ENCODE data around the gene EIF2B1.

- no peak for TF ChIP-seq ZNF565 (CRISPR knock-in tag; conservative IDR thresholded peaks at IDR 0.05; ENCODE audit: low read depth)
- TF ChIP-seq, protein P1, sequence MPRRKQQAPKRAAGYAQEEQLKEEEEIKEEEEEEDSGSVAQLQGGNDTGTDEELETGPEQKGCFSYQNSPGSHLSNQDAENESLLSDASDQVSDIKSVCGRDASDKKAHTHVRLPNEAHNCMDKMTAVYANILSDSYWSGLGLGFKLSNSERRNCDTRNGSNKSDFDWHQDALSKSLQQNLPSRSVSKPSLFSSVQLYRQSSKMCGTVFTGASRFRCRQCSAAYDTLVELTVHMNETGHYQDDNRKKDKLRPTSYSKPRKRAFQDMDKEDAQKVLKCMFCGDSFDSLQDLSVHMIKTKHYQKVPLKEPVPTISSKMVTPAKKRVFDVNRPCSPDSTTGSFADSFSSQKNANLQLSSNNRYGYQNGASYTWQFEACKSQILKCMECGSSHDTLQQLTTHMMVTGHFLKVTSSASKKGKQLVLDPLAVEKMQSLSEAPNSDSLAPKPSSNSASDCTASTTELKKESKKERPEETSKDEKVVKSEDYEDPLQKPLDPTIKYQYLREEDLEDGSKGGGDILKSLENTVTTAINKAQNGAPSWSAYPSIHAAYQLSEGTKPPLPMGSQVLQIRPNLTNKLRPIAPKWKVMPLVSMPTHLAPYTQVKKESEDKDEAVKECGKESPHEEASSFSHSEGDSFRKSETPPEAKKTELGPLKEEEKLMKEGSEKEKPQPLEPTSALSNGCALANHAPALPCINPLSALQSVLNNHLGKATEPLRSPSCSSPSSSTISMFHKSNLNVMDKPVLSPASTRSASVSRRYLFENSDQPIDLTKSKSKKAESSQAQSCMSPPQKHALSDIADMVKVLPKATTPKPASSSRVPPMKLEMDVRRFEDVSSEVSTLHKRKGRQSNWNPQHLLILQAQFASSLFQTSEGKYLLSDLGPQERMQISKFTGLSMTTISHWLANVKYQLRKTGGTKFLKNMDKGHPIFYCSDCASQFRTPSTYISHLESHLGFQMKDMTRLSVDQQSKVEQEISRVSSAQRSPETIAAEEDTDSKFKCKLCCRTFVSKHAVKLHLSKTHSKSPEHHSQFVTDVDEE (CRISPR knock-in tag; IDR thresholded peaks at IDR 0.05): no peak
- TF ChIP-seq ZFP3 (CRISPR knock-in tag; IDR thresholded peaks at IDR 0.05): no peak
- TF ChIP-seq, protein P2, sequence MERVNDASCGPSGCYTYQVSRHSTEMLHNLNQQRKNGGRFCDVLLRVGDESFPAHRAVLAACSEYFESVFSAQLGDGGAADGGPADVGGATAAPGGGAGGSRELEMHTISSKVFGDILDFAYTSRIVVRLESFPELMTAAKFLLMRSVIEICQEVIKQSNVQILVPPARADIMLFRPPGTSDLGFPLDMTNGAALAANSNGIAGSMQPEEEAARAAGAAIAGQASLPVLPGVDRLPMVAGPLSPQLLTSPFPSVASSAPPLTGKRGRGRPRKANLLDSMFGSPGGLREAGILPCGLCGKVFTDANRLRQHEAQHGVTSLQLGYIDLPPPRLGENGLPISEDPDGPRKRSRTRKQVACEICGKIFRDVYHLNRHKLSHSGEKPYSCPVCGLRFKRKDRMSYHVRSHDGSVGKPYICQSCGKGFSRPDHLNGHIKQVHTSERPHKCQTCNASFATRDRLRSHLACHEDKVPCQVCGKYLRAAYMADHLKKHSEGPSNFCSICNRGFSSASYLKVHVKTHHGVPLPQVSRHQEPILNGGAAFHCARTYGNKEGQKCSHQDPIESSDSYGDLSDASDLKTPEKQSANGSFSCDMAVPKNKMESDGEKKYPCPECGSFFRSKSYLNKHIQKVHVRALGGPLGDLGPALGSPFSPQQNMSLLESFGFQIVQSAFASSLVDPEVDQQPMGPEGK (CRISPR knock-in tag; IDR thresholded peaks at IDR 0.05; ENCODE audit: borderline replicate concordance): no peak
- no peak for TF ChIP-seq ZNF70 (CRISPR knock-in tag; IDR thresholded peaks at IDR 0.05)
- TF ChIP-seq TCF4 (CRISPR knock-in tag; IDR thresholded peaks at IDR 0.05; ENCODE audit: borderline replicate concordance): no peak
These were observed 15.9 kb downstream of the EIF2B1 start for GRCh38 chr12:123617580-123617979.
